ENCODE data around the gene UGCG.
"Not testable (repeated sequence)": the region's sequence is repeated elsewhere in the genome, so short reads cannot be mapped to it uniquely, and the experiment has no call there.

The UGCG gene

DNA sequence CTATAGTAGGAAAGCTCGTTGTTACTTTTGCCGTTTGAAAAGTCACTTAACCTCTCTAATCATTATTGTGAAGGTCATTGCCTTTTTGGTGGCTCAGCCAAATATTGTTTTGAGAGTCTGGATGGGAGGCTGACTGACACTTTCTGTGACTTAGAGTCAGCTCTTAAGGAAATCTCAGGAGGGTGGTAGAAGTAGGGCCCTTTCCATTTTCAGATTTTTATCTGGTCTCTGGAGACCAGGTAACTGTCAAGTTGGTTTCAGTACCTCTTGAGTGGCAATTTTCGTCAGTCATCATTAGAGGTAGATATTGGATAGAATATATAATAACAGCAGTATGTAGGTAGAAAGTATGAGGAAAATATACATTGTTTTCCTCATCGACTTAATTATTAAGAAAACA is 23.3 kb downstream of the UGCG start:
- no peak for DNase-seq (ENCODE audit: low spot score)

DNA sequence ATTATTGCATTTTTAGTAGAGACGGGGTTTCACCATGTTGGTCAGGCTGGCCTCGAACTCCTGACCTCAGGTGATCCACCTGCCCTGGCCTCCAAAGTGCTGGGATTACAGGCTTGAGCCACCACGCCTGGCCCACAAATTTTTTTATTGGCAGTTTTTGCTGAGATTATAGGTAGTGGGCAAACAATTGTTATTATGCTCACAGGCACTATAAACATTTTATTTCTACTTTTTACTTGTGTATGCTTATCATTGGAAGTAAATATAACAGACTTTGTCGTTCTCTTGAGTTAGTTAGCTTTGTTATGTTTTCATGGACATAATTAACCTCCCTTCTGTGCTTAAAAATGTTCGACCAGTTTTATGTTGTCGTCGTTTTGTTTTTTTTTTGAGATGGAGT is 23.9 kb downstream of the UGCG start:
- DNase-seq (ENCODE audit: low spot score), result no peak

DNA sequence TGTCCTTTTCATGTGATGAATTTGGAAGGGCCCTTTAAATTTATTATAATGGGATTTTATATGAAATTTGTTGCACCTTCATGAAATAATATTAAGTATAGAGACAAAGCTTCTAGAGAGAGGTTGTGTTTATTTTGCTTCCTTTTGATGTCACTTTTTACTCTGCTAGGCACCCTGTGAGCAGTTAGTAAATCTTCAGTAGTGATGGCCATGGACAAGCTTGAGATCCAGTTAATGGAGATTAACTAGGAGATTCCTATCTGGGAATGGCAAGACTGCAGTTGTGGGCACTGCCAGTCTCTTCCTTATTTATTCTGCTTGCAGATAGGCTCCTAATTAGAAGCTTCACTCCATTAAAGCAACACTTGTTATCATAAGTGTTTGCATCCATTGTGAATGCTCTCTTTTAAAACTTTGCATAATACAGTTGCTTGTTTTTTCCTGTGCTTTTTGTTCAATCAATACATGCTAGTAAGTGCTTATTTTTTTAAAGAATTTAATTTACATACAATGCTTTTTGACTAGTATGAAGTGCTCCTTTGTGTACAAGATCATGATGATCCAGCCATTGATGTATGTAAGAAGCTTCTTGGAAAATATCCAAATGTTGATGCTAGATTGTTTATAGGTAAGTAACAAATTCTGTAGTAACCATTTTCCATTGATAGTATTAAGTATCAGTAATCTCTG is 25.9 kb downstream of the UGCG start:
- no peak for DNase-seq (ENCODE audit: low spot score)

DNA sequence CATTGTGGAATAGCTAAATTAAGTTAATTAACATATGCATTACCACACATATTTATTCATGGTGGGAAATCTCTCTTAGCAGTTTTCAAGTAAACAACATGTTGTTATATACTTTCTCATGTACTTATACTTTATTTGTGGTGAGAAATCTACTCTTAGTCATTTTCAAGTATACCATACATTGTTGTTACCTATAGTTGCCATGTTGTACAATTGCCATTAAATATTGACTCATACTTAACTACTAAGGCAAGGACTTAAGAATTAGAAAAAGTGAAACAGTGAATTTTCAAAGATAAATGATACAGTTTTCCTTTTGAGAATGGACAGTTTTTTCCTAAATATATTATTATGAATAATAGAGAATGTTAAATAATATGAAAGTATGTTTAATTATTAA is 27.7 kb downstream of the UGCG start:
- DNase-seq (ENCODE audit: low spot score), result no peak

DNA sequence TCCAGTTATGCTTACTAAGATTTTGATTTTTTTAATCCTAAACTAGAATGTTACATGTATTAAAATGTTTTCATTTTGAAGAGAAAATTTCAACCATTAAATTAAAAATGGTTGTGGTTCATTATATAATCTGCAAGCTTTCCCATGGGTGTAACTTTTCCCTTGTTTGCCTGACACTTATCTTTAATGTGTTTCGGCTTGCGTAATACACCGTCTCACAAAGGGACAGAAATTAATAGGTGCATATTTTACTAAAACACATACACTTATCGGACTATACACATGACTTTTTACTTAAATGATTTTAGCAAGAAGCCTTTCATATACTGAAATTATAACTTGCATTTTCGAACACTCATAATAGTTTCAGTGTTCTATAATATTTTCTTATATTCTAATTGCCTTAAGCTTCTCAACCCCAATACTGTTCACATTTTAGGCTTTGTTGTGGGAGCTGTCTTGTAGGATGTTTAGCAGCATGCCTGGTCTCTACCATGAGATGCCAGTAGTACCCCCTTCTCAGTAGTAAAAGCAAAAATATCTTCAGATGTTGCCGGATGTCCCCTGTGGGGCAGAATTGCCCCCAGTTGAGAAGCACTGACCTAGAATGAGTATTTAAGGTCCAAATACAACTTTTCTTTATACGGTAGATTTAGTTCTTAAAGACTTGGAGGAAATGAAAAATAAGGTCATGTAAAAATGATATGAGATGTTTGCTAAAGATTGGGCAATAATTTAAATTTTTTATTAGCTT is 28.6 kb downstream of the UGCG start:
- DNase-seq (ENCODE audit: low spot score), result no peak

DNA sequence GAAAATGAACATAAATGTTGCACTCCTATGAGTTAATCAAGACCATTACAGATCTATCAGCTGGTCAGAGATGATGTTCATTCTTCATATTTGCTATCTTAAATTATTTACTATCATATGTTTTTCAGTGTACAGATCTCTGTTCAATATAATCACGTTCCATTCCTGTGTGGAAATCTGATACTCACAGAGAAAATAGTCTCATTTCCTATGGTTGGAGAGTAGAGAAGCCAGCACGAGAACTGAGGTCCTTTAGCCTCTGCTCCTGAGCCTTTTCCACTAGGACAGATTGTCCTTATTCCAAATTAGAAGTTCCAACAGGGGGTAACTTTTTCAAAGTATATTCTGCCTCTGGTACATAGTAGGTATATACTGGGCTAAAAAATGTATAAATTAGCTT is 29.2 kb downstream of the UGCG start:
- no peak for DNase-seq (ENCODE audit: low spot score)

DNA sequence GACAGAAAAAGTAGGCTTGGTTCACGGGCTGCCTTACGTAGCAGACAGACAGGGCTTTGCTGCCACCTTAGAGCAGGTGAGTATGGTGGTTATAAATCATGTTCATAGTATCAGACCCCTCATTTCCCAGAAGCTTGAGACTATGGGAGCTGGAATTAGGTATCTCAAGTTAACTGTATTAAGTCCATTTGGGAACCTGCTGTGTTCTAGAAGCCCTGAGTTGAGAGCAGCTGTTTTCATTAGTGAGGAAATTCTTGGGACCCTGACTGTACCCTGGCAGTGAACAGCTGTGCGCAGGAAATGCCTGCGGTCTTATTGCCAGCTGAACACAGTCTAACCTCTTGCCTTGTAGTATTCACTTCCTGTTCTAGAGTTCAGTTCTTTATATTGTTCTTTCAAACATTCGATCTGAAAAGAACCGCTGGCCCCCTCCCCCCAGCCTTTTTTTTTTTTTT is 29.8 kb downstream of the UGCG start:
- peak; percentile 73 for DNase-seq (ENCODE audit: low spot score)

DNA sequence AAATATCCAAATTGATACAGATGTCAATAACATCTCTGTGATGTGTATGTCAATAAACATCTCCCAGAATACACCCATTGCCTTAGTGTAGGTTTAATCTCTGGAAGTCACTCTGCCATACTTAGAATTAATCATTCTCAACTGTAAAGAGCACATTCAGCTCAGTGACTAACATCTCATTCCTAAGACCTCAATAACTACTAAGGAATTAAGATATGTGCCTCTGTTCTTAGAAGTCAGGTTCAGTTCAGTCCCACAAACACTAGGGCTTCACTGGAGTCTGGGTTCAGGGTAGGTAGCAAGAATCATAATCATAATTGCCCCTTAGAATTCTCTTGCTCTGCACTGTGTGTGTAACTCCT is 31.7 kb downstream of the UGCG start:
- no peak for DNase-seq (ENCODE audit: low spot score)

DNA sequence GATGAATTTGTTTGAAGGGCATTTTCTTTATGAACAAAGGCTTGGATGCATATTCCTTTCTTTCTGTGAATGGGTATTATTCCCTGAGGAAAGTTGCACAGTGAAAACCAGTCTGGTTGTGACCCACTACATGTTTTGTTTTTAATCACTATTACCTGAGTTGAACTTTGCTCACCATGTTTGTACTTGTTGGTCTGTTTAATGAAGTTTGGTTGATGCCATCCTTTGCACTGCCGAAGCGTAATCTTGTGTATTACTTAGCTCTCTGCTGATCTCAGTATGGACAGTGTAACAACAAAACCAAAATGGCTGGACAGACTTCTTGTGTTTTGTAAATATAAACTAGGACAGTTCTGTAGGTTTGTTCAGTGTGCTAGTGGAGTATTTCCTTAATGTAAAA is 38.1 kb downstream of the UGCG start:
- no peak for DNase-seq (ENCODE audit: low spot score)

DNA sequence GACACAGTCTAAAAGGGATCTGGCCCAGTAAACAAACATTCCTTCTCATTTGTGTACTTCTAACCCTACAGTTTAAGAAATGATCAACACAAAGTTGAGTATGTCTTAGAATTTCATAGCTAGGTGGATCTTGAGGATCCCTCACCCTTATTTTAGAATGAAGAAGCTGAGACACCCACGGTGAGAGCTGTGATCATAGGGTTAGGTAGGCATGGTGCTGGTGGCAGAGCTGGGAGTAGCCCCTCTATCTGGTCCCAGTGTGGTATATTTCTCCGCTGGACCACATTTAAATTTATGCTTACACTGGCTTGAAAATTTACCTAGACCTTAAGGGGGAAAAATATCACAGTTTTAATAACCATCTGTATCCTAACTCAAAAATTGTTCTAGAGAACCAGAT is 39.8 kb downstream of the UGCG start:
- DNase-seq (ENCODE audit: low spot score), result no peak

DNA sequence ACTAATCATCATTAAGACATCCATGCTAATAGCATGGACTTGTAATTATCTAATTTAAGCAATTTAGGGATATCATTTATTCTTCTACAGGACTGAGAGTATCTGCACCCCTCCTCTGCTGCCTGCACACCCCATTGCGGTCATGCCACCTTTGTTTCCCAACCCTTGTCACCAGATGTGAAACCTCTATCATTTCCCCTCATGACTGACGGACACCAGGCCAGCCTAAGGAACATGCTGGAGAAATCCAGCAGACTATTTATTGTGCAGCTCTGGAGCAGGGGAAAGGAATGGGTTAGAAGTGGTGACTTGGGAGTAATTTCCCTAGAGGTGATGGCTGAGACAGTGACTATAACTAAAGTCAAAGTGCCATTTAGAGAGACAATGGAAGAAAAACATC is 40.7 kb downstream of the UGCG start:
- DNase-seq (ENCODE audit: low spot score), result no peak

DNA sequence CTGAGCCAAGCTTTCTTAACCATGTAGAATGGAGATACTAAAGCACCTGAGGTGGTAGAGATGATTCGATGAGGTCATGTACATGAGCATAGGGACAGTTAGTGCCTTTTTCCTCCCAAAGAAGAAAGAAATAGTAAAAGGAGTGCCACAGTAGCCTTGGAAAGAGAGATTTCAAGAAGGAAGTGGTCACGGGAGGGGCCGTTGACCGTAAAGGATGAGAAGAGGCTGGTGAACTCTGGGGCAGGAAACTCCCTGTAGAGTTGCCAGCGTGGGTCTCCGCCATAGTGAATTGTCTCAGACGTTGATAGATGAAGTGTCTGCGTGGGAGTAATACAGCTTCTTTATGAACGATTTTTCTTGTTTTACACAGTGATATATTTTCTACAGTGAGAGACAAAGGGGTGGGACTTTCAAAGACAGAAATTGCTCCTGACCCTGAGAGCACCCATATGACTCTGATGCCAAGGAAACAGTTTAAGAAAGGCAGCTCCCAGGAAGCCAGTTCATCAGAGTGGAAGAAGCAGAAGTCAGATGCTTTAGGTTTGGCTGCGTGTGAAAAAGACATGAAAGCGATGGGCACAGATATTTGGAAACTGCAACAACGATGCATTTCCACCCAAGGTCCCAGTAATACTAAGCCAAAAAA is 41.3 kb downstream of the UGCG start:
- peak; percentile 59 for DNase-seq (ENCODE audit: low spot score)

DNA sequence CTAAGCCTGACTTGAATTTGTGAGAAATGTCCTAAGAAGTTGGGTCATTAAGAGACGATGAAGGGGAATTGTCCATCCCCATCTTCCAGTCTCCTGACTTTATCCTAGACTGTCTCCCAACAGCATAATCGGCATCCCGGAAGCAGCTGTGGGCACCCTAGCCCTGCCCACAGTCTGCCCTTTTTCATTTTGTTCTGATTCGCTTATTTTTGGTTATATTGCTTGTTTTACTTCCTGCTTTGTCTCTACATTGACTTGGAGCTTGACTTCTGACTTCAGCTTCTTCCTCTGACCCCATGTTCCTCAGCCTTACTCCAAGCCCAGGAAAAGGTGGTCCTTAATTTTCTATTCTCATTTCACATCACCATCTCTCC is 41.8 kb downstream of the UGCG start:
- DNase-seq (ENCODE audit: low spot score), result no peak

DNA sequence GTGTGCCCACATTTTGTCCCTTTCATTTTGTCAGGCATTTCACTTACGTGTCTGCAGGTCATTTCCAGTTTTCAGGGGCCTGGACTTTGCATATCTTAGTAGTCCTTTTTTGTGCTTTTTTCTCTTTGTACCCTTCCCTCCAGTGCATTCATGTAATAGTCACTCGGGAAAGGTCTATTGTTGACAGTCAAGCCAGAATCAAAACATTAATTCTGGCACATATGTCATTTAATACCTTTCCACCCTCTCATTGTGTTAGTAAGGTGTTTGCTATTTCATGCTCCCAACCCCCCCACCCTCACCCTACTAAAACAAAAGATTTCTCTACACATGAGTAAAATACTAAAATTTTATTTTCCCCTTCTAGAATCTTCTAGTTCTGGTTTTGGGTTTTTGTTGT is 42.7 kb downstream of the UGCG start:
- DNase-seq (ENCODE audit: low spot score), result no peak

DNA sequence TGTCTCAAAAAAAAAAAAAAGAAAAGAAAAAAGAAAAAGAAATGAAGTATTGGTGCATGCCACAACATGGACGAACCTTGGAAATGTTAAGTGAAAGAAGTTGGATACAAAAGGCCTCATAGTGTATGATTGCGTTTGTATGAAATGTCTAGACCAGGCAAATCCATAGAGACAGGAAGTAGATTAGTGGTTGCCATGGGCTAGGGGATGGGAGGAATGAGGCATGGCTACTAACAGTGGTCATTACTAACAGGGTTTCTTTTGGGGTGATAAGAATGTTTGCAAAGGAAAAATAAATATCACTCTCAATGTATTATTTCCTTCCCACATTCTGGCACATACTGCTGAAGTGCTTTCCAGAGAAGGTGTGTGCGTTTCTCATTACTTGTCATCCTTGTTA is 44.1 kb downstream of the UGCG start:
- DNase-seq (ENCODE audit: low spot score), result no peak

DNA sequence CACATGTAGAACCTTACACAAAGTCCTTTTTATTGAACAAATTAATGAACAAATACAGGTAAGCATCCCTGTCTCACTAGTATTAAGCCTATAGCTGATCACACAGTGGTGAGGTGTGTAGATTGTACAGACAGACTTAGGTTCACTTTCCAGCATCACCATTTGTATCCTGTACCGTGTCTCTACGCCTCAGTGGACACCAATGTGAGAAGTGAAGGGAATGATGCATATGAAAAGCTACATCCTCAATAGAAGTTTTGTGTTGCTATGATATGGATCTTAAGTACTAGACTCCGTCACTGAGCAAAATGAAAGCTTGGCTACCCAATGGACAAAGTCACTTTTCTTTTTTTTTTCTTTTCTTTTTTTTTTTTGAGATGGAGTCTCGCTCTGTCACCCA is 46.6 kb downstream of the UGCG start:
- no peak for DNase-seq (ENCODE audit: low spot score)

DNA sequence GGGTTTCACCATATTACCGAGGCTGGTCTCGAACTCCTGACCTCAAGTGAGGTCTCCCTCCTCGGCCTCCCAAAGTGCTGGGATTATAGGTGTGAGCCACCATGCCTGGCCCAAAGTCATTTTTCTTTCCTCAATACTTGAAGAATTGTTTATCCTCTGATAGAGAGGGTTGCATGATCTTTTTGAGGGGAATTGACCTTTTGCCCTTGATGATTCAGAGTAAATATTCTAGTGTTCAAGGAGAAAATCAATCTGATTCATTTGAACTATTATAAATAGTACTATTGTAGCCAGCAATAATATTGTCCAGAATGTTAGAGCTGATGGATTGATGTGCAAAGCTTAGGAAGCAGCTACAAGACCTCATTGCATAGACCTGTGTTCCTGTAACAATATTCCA is 47.1 kb downstream of the UGCG start:
- DNase-seq (ENCODE audit: low spot score), result no peak

DNA sequence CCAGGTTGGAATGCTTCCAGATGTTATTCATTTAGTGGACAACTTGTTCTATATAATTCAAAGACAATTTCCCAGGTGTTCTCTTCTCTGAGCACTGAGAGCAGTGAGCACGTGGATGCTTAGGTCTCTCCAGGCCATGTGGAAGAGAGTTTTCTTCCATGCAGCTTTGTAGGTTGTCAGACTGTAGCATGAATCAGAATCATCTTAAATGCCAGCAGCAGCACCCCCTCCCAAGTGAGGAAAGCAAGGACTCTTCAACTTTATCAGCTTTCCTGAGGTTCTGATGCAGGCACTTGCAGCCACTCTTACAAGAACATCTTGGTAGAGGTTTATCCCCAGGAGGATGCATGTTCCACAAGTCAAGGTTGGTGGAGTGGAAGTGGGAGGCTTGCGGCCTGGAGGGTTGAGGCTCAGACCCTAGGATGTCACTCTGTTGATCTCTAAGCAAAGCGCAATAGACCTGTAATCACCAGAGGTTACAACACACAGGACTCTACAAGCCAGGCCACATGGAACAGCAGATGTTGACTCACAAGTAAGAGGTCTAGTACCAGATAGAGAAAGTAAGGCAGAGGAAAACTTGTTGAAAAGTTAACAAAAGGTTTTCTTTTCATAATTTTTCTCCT is 47.7 kb downstream of the UGCG start:
- DNase-seq (ENCODE audit: low spot score), result no peak

DNA sequence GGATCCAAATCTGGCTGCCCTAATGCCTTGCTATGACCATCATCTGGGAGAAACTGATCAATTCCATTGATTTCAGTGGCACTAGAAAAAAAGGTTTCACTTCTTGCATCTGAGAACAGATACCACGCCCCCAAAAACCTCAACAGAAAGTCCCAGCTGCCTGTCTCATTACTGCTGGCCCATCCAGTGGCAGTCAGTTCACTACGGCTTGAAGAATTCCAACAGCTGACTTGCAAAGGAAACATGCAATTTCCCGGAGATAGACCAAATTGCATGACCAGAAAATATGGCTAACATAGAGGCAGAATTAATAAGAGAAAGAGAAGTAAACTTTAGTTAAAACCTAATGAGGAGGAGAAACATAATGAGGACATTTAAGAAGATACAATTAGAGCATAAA is 48.6 kb downstream of the UGCG start:
- no peak for DNase-seq (ENCODE audit: low spot score)

DNA sequence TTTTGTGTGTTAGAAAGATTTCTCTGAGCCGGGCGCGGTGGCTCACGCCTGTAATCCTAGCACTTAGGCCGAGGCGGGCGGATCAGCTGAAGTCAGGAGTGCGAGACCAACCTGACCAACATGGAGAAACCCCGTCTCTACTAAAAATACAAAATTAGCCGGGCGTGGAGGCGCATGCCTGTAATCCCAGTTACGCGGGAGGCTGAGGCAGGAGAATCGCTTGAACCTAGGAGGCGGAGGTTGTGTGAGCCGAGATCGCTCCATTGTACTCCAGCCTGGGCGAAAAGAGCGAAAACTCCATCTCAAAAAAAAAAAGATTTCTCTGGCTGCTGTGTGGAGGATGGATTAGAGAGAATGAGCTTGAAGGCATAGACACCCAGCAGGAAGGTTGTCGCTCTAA is 51.5 kb downstream of the UGCG start:
- not testable (repeated sequence) for DNase-seq (ENCODE audit: low spot score)

DNA sequence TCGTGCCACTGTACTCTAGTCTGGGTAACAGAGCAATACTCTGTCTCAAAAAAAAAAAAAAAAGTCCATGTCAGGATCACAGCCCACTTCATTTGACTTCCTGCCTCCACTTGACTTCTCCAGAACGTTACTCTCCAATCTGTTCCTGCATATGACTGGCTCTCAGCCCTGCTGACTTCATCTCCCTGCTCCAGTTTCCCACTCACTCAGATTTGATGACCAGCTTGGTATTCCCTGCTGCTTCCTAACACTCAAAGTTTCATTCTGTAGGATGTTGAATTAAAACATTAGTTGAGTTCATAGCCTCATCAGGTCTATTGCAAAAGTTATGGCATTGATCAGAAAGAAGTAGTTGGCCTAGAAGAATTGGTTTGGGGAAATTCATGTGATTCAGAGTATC is 52.3 kb downstream of the UGCG start:
- DNase-seq (ENCODE audit: low spot score), result no peak

DNA sequence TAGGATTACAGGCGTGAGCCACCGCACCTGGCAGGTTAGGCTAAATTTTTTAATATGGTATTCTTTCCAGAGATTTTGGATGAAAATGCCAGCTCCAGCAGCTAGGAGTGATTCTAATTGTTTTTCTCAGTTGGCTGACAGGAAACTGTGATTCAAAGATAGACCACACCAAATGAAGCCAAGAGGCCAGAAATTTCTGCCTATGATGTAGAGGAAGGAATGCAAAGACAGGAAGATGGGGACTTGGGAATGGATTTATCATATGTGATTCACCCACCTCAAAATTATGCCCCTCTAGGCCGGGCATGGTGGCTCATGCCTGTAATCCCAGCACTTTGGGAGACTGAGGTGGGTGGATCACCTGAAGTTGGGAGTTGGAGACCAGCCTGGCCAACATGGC is 53.3 kb downstream of the UGCG start:
- DNase-seq (ENCODE audit: low spot score), result no peak

DNA sequence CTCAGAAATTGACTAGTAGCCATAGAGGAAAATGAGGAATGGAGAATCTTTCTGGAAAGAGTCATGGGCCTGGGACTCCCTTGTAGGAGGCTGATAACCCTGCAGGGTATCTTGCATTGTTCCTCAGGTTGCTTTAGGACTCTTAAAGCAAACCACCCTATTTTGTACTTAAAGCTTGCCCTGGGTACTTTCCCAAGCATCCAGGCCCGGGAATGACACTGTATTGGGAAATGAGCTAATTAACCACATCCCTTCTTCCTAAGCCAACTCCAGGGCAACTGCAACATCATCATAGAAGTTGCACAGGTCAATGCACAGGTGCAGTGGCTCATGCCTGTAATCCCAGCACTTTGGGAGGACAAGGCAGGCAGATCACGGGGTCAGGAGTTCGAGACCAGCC is 55.9 kb downstream of the UGCG start:
- DNase-seq (ENCODE audit: low spot score), result no peak
